Measurements from ENCODE around the gene MORC2.

The MORC2 gene

GRCh38 chr22:30992565-30992964, 24.0 kb upstream of the MORC2 start:
- FAIRE-seq (no peak), DNase-seq (ENCODE audit: insufficient read length, low spot score) (no peak)
- TF ChIP-seq, protein P1, sequence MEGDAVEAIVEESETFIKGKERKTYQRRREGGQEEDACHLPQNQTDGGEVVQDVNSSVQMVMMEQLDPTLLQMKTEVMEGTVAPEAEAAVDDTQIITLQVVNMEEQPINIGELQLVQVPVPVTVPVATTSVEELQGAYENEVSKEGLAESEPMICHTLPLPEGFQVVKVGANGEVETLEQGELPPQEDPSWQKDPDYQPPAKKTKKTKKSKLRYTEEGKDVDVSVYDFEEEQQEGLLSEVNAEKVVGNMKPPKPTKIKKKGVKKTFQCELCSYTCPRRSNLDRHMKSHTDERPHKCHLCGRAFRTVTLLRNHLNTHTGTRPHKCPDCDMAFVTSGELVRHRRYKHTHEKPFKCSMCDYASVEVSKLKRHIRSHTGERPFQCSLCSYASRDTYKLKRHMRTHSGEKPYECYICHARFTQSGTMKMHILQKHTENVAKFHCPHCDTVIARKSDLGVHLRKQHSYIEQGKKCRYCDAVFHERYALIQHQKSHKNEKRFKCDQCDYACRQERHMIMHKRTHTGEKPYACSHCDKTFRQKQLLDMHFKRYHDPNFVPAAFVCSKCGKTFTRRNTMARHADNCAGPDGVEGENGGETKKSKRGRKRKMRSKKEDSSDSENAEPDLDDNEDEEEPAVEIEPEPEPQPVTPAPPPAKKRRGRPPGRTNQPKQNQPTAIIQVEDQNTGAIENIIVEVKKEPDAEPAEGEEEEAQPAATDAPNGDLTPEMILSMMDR (IDR thresholded peaks at IDR 0.05; ENCODE audit: insufficient read depth, missing control alignments), result no peak

- DNase-seq (ENCODE audit: insufficient read length, low spot score), result no peak
- TF ChIP-seq, protein P1 (IDR thresholded peaks at IDR 0.05; ENCODE audit: insufficient read depth, missing control alignments), result no peak
- FAIRE-seq, result no peak
These were observed 22.1 kb upstream of the MORC2 start for GRCh38 chr22:30990690-30991089.

GRCh38 chr22:30989474-30989873, 20.9 kb upstream of the MORC2 start:
- FAIRE-seq (no peak), DNase-seq (ENCODE audit: insufficient read length, low spot score) (no peak)
- TF ChIP-seq, protein P1 (IDR thresholded peaks at IDR 0.05; ENCODE audit: insufficient read depth, missing control alignments), result no peak

DNA sequence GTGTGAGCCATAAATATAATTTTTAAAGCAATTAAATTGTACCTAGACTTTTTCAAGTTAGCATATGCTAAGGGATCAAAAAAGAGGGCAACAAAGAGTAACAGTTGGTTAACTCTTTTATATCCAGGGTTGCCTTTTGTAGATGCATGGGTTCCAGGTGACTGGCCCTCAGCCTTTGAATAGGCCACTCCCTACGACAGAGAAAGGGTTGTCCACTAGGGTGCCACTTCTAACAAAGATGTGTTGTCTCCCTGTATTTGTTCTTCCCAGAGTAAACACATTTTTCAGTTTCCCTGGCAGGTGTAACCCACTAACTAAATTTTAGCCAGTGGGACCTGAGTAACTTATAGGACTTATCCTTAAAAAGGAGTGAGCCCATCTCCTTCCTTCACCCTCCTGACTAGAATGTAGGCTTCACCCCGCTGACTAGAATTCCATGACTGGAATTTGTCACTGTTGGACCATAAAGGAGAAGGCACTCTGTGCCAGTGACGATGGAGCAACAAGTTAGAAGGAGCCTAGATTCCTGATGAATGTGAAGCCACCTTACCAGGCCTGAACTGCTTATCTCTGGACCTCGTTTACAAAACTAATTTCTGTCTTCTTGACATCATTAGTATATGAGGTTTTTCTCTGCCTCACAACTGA, 17.1 kb upstream of the MORC2 start:
- TF ChIP-seq, protein P1 (IDR thresholded peaks at IDR 0.05; ENCODE audit: insufficient read depth, missing control alignments), result no peak
- DNase-seq (ENCODE audit: insufficient read length, low spot score) (no peak), FAIRE-seq (no peak)

GRCh38 chr22:30984317-30984716, 15.7 kb upstream of the MORC2 start:
- FAIRE-seq (no peak), DNase-seq (ENCODE audit: insufficient read length, low spot score) (no peak)
- TF ChIP-seq, protein P1 (IDR thresholded peaks at IDR 0.05; ENCODE audit: insufficient read depth, missing control alignments), result no peak

GRCh38 chr22:30982512-30982911, 13.9 kb upstream of the MORC2 start:
- no peak for FAIRE-seq
- DNase-seq (ENCODE audit: insufficient read length, low spot score), result no peak
- TF ChIP-seq, protein P1 (IDR thresholded peaks at IDR 0.05; ENCODE audit: insufficient read depth, missing control alignments), result no peak

- TF ChIP-seq, protein P1 (IDR thresholded peaks at IDR 0.05; ENCODE audit: insufficient read depth, missing control alignments), result no peak
- DNase-seq (ENCODE audit: insufficient read length, low spot score) (no peak), FAIRE-seq (no peak)
These were observed 11.4 kb upstream of the MORC2 start for GRCh38 chr22:30979932-30980331.
